ENCODE measurements around the gene PALM3.

- no peak for TF ChIP-seq CTCF (IDR thresholded peaks at IDR 0.05; ENCODE audit: poor library complexity)
- no peak for TF ChIP-seq EZH2 (IDR thresholded peaks at IDR 0.05; ENCODE audit: borderline replicate concordance)
- TF ChIP-seq EZH2phosphoT487 (IDR thresholded peaks at IDR 0.05; ENCODE audit: low read depth, severe bottlenecking, unreplicated experiment) = no peak
Observed at GRCh38 chr19:14055396-14055795, 6.5 kb downstream of the PALM3 start.

Measured in hepatocyte (in vitro differentiated cells).